ENCODE data around the gene TSC22D3. TPM values are rescaled to one million over a fixed set of nuclear protein-coding genes. Genes with fewer than 3 reads are reported as not detected.

The TSC22D3 gene
- total and polyA plus RNA-seq, 4 donors = 117 to 447 (median 303) TPM

DNA sequence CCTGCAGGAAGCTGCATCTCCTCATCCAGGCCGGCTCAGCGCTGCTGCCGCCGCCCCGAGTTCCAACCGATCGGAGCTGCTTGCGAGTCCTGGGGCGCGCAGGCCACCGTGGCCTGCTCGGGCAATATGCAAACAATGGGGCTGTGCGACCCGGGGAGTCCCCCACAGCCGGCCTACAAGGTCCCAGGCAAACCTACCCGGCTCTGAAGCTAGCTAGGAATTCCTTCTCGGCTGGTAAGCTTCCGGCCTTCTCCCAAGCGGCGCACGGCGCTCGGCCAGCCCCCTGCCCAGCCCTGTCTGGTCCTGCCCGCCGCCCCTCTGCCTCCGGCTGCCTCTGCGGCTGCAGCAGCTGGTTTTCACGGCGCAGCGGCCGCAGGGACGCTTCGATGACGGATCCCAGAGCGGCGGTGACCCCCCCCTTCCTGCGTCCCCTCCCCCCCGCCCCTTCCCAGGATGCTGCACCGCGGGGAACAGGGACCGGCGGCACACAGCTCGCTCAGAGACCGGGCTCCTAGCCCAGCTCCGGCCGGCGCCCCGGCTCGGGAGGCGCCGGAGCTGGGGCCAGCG is 59.4 kb downstream of the TSC22D3 start:
- H3K36me3 ChIP-seq (ENCODE audit: control insufficient read depth in 4 of 4, insufficient read depth in 4 of 4, low read length in 4 of 4) = peaks cover 0 to 10% (median 1%) of the 10 kb centered on the region in 4 donors
- peak overlapping the region; percentile 77 for H3K4me3 ChIP-seq
- H3K9me3 ChIP-seq (ENCODE audit: control insufficient read depth in 4 of 4, insufficient read depth in 3 of 4, low read length in 3 of 4) = no peaks in the 10 kb centered on the region
- TF ChIP-seq, protein P1, sequence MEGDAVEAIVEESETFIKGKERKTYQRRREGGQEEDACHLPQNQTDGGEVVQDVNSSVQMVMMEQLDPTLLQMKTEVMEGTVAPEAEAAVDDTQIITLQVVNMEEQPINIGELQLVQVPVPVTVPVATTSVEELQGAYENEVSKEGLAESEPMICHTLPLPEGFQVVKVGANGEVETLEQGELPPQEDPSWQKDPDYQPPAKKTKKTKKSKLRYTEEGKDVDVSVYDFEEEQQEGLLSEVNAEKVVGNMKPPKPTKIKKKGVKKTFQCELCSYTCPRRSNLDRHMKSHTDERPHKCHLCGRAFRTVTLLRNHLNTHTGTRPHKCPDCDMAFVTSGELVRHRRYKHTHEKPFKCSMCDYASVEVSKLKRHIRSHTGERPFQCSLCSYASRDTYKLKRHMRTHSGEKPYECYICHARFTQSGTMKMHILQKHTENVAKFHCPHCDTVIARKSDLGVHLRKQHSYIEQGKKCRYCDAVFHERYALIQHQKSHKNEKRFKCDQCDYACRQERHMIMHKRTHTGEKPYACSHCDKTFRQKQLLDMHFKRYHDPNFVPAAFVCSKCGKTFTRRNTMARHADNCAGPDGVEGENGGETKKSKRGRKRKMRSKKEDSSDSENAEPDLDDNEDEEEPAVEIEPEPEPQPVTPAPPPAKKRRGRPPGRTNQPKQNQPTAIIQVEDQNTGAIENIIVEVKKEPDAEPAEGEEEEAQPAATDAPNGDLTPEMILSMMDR (IDR thresholded peaks at IDR 0.05; ENCODE audit: control extremely low read depth, extremely low read depth) = no peak
- peaks cover 0 to 16% (median 3%) of the 10 kb centered on the region in 3 donors for H3K27me3 ChIP-seq (ENCODE audit: control insufficient read depth in 3 of 3, insufficient read depth in 3 of 3, low read length in 2 of 3)
- peak overlapping the region; percentile 90 to 99 for H3K27ac ChIP-seq (ENCODE audit: low read depth in 1 of 2, low read length in 1 of 2)
- ATAC-seq (ENCODE audit: insufficient read depth, low FRiP score) (no peak), DNase-seq (peak; percentile 70 to 78 (median 75))
- peak overlapping the region; percentile 57 to 59 for H3K9ac ChIP-seq (ENCODE audit: insufficient read depth in 1 of 2, low read length in 2 of 2)
- 0 to 24% methylated on average over 24 to 52 of the region's 52 CpGs for WGBS, 2 donors
- H3K4me1 ChIP-seq (ENCODE audit: control insufficient read depth in 5 of 5, insufficient read depth in 5 of 5, low read length in 5 of 5) = peaks cover 0 to 42% (median 6%) of the 10 kb centered on the region in 5 donors

DNA sequence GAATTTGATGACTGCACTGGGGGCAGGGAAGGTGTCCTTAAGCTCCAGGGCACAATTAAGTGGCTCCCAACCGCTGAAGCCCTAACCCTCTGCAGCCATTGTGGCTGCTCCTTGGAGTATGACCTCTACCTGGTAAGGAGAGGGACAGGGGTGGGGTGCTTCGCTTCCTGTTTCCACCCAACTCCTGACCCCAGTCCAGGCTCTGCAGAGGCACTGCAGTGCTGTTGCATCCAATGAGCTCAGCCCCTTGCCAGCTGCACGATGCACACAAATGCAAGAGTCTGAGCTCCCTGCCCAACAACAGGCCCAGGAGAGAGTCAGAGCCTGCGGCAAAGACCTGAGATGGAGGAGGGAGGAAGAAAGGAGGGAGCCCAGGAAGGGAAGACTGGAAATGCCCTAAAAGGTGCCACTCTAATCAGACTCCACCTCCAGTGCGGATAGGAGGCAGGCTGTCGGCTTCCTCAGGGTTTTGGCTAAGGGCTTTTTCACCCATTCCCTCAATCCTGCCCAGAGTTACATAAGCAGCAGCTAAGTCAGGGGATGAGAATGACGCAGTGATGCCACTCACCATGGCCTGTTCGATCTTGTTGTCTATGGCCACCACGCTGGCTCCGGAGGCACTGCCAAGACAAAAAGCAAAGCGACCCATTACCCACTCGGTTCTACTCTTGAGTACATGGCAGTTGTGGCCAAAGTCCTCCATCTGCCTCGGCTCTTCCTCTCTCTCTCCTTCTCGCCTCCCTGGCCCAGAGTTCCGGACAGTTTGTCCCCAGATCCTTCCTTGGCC is 60.1 kb downstream of the TSC22D3 start:
- H3K27me3 ChIP-seq (ENCODE audit: control insufficient read depth in 3 of 3, insufficient read depth in 3 of 3, low read length in 2 of 3) = peaks cover 0 to 16% (median 3%) of the 10 kb centered on the region in 3 donors

DNA sequence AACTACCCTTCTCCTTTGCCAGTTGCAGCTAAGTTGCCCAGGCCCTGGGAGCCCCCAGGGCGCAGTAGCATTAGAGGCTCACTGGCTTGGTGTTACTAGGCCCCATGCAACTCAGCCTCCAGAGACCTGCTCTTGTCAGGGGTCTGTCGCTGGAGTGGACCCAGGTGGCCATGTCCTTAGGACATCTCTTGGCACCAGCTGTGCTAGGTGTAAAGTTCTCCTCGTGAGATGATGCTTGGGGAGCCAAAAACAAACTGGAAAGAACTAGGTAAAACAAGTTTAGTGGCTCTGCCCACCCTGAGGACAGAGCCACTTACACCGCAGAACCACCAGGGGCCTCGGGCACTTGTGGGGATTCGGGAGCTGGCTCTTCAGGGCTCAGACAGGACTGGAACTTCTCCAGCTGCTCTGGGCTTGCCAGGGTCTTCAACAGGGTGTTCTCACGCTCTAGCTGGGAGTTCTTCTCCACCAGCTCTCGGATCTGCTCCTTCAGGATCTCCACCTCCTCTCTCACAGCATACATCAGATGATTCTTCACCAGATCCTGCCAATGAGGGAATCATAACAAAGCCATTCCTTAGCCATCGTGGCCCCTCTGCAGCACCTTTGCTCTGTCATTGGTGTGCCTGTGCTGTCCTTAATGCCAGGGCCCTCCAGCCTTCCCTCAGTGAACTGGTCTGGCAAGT is 61.2 kb downstream of the TSC22D3 start:
- Histone ChIP-seq H3K4me3 (peak overlapping the region; percentile 37), H3K9me3 (ENCODE audit: control insufficient read depth in 4 of 4, insufficient read depth in 3 of 4, low read length in 3 of 4) (no peaks in the 10 kb centered on the region), H3K27ac (ENCODE audit: low read depth in 1 of 2, low read length in 1 of 2) (peak overlapping the region; percentile 90 to 99), H3K4me1 (ENCODE audit: control insufficient read depth in 5 of 5, insufficient read depth in 5 of 5, low read length in 5 of 5) (peaks cover 3 to 47% (median 11%) of the 10 kb centered on the region in 5 donors), H3K36me3 (ENCODE audit: control insufficient read depth in 4 of 4, insufficient read depth in 4 of 4, low read length in 4 of 4) (peaks cover 0 to 10% (median 1%) of the 10 kb centered on the region in 4 donors), H3K9ac (ENCODE audit: insufficient read depth in 1 of 2, low read length in 2 of 2) (no peak overlapping the region), H3K27me3 (ENCODE audit: control insufficient read depth in 3 of 3, insufficient read depth in 3 of 3, low read length in 2 of 3) (peaks cover 0 to 16% (median 3%) of the 10 kb centered on the region in 3 donors)
- DNase-seq = peak in 1 of 3 donors; percentile 12
- ATAC-seq (ENCODE audit: insufficient read depth, low FRiP score) = no peak
- 67 to 70% methylated on average over 9 of the region's 9 CpGs for WGBS, 2 donors
- TF ChIP-seq, protein P1 (IDR thresholded peaks at IDR 0.05; ENCODE audit: control extremely low read depth, extremely low read depth) = no peak

More for the DNA sequence above, 60.1 kb downstream of the TSC22D3 start:
- Histone ChIP-seq H3K9me3 (ENCODE audit: control insufficient read depth in 4 of 4, insufficient read depth in 3 of 4, low read length in 3 of 4) (no peaks in the 10 kb centered on the region), H3K4me3 (peak overlapping the region; percentile 76), H3K27ac (ENCODE audit: low read depth in 1 of 2, low read length in 1 of 2) (peak overlapping the region; percentile 90 to 99), H3K4me1 (ENCODE audit: control insufficient read depth in 5 of 5, insufficient read depth in 5 of 5, low read length in 5 of 5) (peaks cover 3 to 47% (median 11%) of the 10 kb centered on the region in 5 donors), H3K36me3 (ENCODE audit: control insufficient read depth in 4 of 4, insufficient read depth in 4 of 4, low read length in 4 of 4) (peaks cover 0 to 10% (median 1%) of the 10 kb centered on the region in 4 donors), H3K9ac (ENCODE audit: insufficient read depth in 1 of 2, low read length in 2 of 2) (peak overlapping the region; percentile 57 to 59)
- TF ChIP-seq, protein P1 (IDR thresholded peaks at IDR 0.05; ENCODE audit: control extremely low read depth, extremely low read depth) = no peak
- WGBS, 2 donors = 36 to 42% methylated on average over 14 to 15 of the region's 15 CpGs
- ATAC-seq (ENCODE audit: insufficient read depth, low FRiP score) (no peak), DNase-seq (peak in 2 of 3 donors; percentile 21 to 38)
